ENCODE data around the gene TOGARAM2.

The TOGARAM2 gene

DNA sequence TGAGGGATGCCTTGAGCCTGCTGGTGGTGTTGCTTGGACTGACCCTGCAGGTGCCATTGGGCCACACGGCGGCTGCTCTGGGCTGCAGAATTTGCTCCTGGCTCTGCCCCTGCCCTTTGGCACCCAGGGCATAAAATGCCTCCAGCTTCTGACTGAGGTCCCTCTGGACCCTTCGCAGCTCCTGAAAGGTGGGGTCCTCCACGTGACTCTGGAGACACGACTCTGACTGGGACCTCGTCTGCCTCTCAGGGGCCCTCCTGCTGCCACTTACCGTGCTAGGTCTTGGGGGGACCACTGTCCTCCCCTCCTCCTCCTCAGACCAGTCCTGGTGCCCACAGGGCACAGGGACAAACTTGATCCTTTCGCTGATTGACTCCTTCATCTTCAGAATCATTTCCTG lies 91.2 kb downstream of the TOGARAM2 start:
- H3K4me3 ChIP-seq (ENCODE audit: low read depth, low read length): no peak overlapping the region
- DNase-seq (ENCODE audit: low read depth): no peak
- TF ChIP-seq, protein P1, sequence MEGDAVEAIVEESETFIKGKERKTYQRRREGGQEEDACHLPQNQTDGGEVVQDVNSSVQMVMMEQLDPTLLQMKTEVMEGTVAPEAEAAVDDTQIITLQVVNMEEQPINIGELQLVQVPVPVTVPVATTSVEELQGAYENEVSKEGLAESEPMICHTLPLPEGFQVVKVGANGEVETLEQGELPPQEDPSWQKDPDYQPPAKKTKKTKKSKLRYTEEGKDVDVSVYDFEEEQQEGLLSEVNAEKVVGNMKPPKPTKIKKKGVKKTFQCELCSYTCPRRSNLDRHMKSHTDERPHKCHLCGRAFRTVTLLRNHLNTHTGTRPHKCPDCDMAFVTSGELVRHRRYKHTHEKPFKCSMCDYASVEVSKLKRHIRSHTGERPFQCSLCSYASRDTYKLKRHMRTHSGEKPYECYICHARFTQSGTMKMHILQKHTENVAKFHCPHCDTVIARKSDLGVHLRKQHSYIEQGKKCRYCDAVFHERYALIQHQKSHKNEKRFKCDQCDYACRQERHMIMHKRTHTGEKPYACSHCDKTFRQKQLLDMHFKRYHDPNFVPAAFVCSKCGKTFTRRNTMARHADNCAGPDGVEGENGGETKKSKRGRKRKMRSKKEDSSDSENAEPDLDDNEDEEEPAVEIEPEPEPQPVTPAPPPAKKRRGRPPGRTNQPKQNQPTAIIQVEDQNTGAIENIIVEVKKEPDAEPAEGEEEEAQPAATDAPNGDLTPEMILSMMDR (IDR thresholded peaks at IDR 0.05; ENCODE audit: insufficient read depth, low read depth, low read length, missing control alignments): no peak

DNA sequence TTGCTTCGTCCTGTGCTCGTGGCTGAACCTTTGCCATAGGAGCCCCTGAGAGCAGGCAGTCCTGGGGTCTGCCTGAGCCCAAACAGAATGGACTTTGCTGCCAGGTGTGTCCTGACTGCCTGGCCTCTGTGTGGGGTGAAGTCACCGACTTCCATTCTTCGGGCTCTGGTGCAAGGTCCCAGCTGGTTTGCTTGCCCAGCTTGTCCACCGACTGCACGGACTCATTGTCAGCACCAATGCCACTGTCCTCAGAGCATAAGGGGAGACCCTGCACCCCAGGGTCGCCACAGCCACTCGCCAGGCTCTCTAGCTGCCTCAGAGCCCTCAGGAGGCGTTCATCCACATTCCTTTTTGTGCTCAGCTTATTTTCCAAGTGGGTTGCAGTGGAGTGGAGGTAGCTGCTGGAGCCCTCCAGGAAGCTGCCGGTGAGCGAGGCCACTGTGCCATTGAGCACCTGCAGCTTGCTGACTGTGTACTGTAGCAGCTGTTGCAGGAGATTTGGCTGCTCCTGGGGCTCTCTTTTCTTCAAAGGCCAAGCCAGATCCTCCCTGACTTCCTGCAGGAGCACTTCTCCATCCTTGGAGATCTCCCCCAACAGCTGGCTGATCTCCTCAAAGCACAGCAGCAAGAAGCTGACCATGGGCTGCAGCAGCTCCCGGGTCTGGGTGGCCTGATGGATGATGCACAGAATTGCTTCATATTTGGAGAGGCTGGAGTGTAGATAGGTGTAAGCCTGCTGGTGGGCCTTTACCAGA lies 92.0 kb downstream of the TOGARAM2 start:
- DNase-seq (ENCODE audit: low read depth): no peak
- TF ChIP-seq, protein P1 (IDR thresholded peaks at IDR 0.05; ENCODE audit: insufficient read depth, low read depth, low read length, missing control alignments): no peak
- no peak overlapping the region for H3K4me3 ChIP-seq (ENCODE audit: low read depth, low read length)

DNA sequence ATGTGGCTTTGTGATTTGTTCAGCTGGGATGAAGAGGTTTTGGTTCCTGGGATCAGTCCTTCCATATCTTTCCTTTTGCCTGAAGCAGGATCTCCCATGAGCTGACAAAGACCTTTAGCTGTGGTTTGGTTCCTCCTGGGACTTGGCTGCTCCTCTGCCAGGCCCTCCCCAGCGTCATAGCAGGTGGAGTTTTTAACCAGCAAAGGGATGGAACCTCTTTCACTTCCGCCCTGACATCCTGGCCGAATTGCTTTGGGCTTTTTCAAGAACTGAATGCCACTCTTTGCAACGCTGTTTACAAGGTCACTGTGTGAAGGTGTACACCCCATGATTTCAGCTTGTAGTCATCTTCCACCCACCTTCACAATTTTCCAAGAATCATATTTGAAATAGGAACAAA lies 92.8 kb downstream of the TOGARAM2 start:
- no peak overlapping the region for H3K4me3 ChIP-seq (ENCODE audit: low read depth, low read length)
- peak; percentile 59 for DNase-seq (ENCODE audit: low read depth)
- TF ChIP-seq, protein P1 (IDR thresholded peaks at IDR 0.05; ENCODE audit: insufficient read depth, low read depth, low read length, missing control alignments): no peak

DNA sequence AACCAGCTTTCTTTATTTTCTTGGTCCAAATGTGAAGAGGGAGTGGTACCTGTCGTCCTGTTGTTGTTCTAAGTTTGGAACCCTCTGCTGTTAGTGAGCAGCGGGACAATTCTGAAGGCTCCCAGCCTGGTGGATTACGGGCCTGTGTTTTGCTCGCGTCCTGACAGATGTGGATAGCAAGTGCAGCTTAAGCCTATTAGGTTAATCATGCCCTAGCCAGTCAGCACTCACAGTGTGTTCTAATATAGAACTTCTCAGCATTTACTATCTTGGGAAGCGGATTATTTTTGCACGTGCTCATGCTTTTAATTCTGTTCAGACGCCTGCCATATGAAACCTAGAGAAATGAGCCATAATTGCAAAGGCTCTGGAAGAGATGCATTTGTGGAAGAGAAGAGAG lies 93.3 kb downstream of the TOGARAM2 start, which contains the start of gene PCARE:
Gene PCARE, minus strand, starts transcription at position 113 of the 400 bp plus-strand sequence. CDS start 262 bp downstream, outside the sequence.
- no peak for DNase-seq (ENCODE audit: low read depth)
- H3K4me3 ChIP-seq (ENCODE audit: low read depth, low read length): no peak within 1 kb of the TSS
- TF ChIP-seq, protein P1 (IDR thresholded peaks at IDR 0.05; ENCODE audit: insufficient read depth, low read depth, low read length, missing control alignments): no peak

DNA sequence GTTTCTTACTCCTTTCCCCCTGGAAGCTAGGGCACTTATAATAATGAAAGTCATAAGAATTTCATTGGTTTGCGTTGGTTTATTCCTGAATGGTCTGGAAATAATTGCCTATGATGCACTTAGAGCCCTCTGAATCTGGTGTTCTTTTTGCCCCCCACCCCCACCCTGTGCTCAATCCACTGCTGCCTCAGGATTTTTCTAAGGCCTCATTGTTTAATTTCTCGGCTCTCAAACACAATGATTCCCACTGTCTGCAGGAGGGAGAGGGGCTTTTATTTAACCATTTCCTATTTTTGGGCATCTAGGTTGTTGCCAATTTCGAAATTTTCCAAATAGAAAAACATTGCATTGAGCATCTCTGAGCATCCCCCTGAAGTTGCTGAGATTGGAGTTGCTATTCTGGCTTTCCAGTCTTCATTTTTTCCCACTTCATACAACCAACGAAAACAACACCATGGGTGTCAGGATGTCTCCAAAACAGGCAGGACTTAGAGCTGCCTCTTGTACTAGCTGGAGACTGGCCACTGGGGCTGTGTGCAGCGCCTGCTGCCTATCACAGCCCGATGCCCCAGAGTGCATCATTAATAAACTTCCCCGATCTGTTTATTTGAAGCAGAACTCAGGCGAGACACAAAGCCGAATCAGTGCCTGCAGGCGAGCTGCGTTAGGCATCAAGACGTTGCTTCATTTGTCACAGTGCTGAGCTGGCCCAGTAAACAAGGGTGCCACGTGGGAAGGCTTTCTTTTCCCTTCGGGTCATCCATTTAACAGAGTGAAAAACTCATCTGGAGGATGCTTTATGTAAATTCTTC lies 95.0 kb downstream of the TOGARAM2 start:
- no peak overlapping the region for H3K4me3 ChIP-seq (ENCODE audit: low read depth, low read length)
- TF ChIP-seq, protein P1 (IDR thresholded peaks at IDR 0.05; ENCODE audit: insufficient read depth, low read depth, low read length, missing control alignments): no peak
- peak; percentile 14 for DNase-seq (ENCODE audit: low read depth)

DNA sequence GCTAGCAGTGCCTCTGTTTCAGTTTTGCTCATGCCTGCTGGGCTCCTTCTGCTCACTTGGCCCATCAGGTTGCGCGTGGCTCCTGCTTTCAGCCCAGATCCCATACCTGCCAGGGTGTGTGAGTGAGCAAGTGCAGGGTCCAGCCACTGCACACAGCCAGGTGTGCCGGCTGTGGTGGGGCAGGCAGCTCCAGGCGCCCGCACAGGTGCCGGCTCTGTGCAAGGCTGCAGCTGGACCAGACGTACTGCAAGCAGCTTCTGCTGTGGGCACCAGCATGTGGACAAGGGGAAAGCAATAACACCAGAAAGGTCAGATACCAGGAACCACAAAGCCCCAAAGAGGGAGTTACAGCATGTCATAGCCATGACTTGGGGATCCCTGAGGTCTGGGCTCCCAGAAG lies 98.8 kb downstream of the TOGARAM2 start:
- H3K4me3 ChIP-seq (ENCODE audit: low read depth, low read length): no peak overlapping the region
- TF ChIP-seq, protein P1 (IDR thresholded peaks at IDR 0.05; ENCODE audit: insufficient read depth, low read depth, low read length, missing control alignments): no peak
- peak; percentile 21 for DNase-seq (ENCODE audit: low read depth)
